Tibial artery (tissue), 4 donors: Measurements from ENCODE around the gene BTRC.
"Not testable (repeated sequence)": the region's sequence is repeated elsewhere in the genome, so short reads cannot be mapped to it uniquely, and the experiment has no call there.

Experiments used
- DNase-seq, 2 donors: peaks; one replicate each; pipeline ENCODE4 v3.0.0-alpha.2; 2019
- H3K27ac ChIP-seq, 2 donors: fragments of 200-600 bp; sonication (generic) in 1 of 2; 1 replicate in 1 of 2; 2 replicates in 1 of 2; pipeline ENCODE4 v1.5.1; 2018 to 2019; ENCODE audit warnings: mild to moderate bottlenecking in 1 of 2
- H3K27me3 ChIP-seq, 2 donors: fragments of 200-600 bp; sonication (generic) in 1 of 2; one replicate each; pipeline versions ENCODE4 v1.5.1 to v1.6.0; 2016 to 2019
- H3K36me3 ChIP-seq, 3 donors: fragments of 200-600 bp; sonication (generic) in 2 of 3; one replicate each; pipeline ENCODE4 v1.5.1; 2016 to 2019; ENCODE audit warnings: mild to moderate bottlenecking in 2 of 3
- H3K4me1 ChIP-seq, 4 donors: fragments of 200-600 bp; sonication (generic) in 2 of 4; 1 replicate in 3 of 4; 2 replicates in 1 of 4; pipeline ENCODE4 v1.5.1; 2016 to 2019
- H3K4me3 ChIP-seq, 2 donors: fragments of 200-600 bp; sonication (generic) in 1 of 2; 1 replicate in 1 of 2; 2 replicates in 1 of 2; pipeline ENCODE4 v1.5.1; 2018 to 2019; ENCODE audit warnings: mild to moderate bottlenecking in 2 of 2
- H3K9me3 ChIP-seq, 3 donors: fragments of 200-600 bp; sonication (generic) in 1 of 3; one replicate each; pipeline ENCODE4 v1.5.1; 2016 to 2019
- CTCF ChIP-seq, 2 experiments: fragments of 200-600 bp in 1 of 2; fragments of 450-650 bp in 1 of 2; IDR thresholded peaks; one replicate each; pipeline ENCODE4 v1.5.1; 2017 to 2019; ENCODE audit warnings: antibody characterized with exemption in 2 of 2, mild to moderate bottlenecking in 1 of 2, moderate library complexity in 1 of 2
- intact Hi-C: fragments of 100-400 bp; cut with DNase I; formaldehyde crosslinking; loops from one replicate; pipeline ENCODE4 v1.15.0; 2023; ENCODE audit warnings: low total_unique reads

Gene BTRC

GRCh38 chr10:101337836-101338235 lies 16.1 kb upstream of the BTRC start:
- Histone ChIP-seq H3K36me3 (no peaks in the 10 kb centered on the region), H3K4me1 (no peaks in the 10 kb centered on the region), H3K4me3 (no peak overlapping the region), H3K27ac (no peak overlapping the region), H3K27me3 (peaks cover 0 to 16% of the 10 kb centered on the region in 2 donors), H3K9me3 (no peaks in the 10 kb centered on the region)
- no peak for DNase-seq
- intact Hi-C loops: no loop called here
- TF ChIP-seq CTCF (IDR thresholded peaks at IDR 0.05): no peak

- Histone ChIP-seq H3K9me3 (no peaks in the 10 kb centered on the region), H3K4me1 (no peaks in the 10 kb centered on the region), H3K4me3 (no peak overlapping the region), H3K27me3 (peaks cover 0 to 16% of the 10 kb centered on the region in 2 donors), H3K27ac (no peak overlapping the region), H3K36me3 (no peaks in the 10 kb centered on the region)
- no peak for DNase-seq
- intact Hi-C loops: no loop called here
- TF ChIP-seq CTCF (IDR thresholded peaks at IDR 0.05): no peak
These were observed 12.5 kb upstream of the BTRC start for GRCh38 chr10:101341438-101341837.

- Histone ChIP-seq H3K4me3 (no peak overlapping the region), H3K27ac (no peak overlapping the region), H3K9me3 (no peaks in the 10 kb centered on the region), H3K27me3 (peaks cover 0 to 19% of the 10 kb centered on the region in 2 donors), H3K36me3 (no peaks in the 10 kb centered on the region), H3K4me1 (no peaks in the 10 kb centered on the region)
- DNase-seq: no peak
- TF ChIP-seq CTCF (IDR thresholded peaks at IDR 0.05): no peak
- intact Hi-C loops: no loop called here
These were observed 7.8 kb upstream of the BTRC start for GRCh38 chr10:101346177-101346576.

- intact Hi-C loops: no loop called here
- DNase-seq: no peak
- Histone ChIP-seq H3K4me1 (peaks cover 0 to 19% (median 10%) of the 10 kb centered on the region in 4 donors), H3K27me3 (peaks cover 0 to 11% of the 10 kb centered on the region in 2 donors), H3K4me3 (no peak overlapping the region), H3K27ac (no peak overlapping the region), H3K36me3 (no peaks in the 10 kb centered on the region), H3K9me3 (no peaks in the 10 kb centered on the region)
- TF ChIP-seq CTCF (IDR thresholded peaks at IDR 0.05): no peak
These were observed 2.9 kb upstream of the BTRC start for GRCh38 chr10:101351017-101351416.

- Histone ChIP-seq H3K27ac (no peak overlapping the region), H3K9me3 (no peaks in the 10 kb centered on the region), H3K36me3 (no peaks in the 10 kb centered on the region), H3K4me1 (peaks cover 0 to 22% (median 10%) of the 10 kb centered on the region in 4 donors), H3K27me3 (peaks cover 0 to 11% of the 10 kb centered on the region in 2 donors), H3K4me3 (no peak overlapping the region)
- intact Hi-C loops: no loop called here
- no peak for TF ChIP-seq CTCF (IDR thresholded peaks at IDR 0.05)
- no peak for DNase-seq
These were observed 2.5 kb upstream of the BTRC start for GRCh38 chr10:101351477-101351876.

GRCh38 chr10:101352857-101353256 lies 1.1 kb upstream of the BTRC start:
- Histone ChIP-seq H3K27me3 (peaks cover 0 to 11% of the 10 kb centered on the region in 2 donors), H3K4me1 (peaks cover 0 to 22% (median 10%) of the 10 kb centered on the region in 4 donors)
- H3K4me3 ChIP-seq, H3K9me3 ChIP-seq, H3K27ac ChIP-seq, DNase-seq, intact Hi-C loops, H3K36me3 ChIP-seq: not testable (repeated sequence)
